Keratinocyte (primary cell): ENCODE measurements around the gene CCDC88A.

Source experiments
- CTCF ChIP-seq, 3 experiments: IDR thresholded peaks in 1 of 3; conservative IDR thresholded peaks in 1 of 3; optimal IDR thresholded peaks in 1 of 3; 2 replicates in 2 of 3; 3 replicates in 1 of 3; pipeline versions ENCODE3 to v1.5.1; 2011; ENCODE audit warnings: low read length in 3 of 3, mild to moderate bottlenecking in 3 of 3, moderate library complexity in 2 of 3, control low read depth in 1 of 3, inconsistent platforms in 1 of 3; ENCODE audit not compliant: insufficient read depth in 2 of 3; ENCODE audit errors: extremely low read depth in 1 of 3
- EZH2 ChIP-seq: IDR thresholded peaks from one replicate; pipeline ENCODE4 v1.6.1; 2012; ENCODE audit warnings: inconsistent platforms, mild to moderate bottlenecking, low read length, moderate library complexity

- TF ChIP-seq EZH2 (no peak), CTCF (optimal IDR thresholded peaks at IDR 0.05 in 1 of 3, IDR thresholded peaks at IDR 0.05 in 1 of 3, conservative IDR thresholded peaks at IDR 0.05 in 1 of 3; ENCODE audit: extremely low read depth in 1 of 3, insufficient read depth in 2 of 3, low read length in 3 of 3) (no peak)
Observed at GRCh38 chr2:55351672-55352071, 68.0 kb downstream of the CCDC88A start.
